ENCODE results near the gene CCIN.
"Not testable (repeated sequence)": the region's sequence is repeated elsewhere in the genome, so short reads cannot be mapped to it uniquely, and the experiment has no call there.

CCIN gene

DNA sequence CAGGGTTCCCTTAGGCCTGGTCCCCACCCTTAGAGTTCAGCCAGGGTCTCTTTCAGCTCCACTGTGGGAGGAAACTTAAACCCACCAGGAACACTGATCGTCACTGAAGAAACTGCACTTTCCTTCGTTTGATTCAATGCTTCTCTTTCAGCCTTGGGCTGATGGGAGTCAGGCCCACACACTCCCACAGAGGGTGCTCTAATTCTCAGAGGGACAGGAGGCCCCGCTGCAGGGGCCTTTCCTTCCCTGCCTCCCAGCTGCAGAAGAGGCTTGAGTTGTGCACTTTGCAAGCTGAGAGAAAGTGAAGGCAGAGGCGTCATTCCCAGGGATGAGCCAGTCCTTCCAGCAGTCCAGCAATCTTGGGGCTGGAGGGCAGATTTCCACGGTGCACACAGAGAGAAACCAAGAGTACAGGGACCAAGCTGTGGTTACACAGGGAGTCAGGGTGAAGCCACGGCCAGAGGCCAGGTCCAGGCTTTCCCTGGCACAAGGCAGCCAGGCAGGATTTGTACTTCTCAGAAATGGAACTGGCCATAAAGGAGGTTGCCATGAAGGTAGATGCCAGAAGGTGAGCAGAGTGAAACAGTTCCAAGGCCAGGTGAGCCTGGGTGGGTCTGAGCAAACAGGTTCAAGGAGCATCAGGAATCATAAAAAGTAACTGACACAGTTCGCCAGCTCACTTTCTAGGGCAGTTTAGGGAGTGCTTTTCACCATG, 43.0 kb upstream of the CCIN start:
- Histone ChIP-seq H3K9me3 (ENCODE audit: severe bottlenecking) (no peaks in the 10 kb centered on the region), H3K4me3 (ENCODE audit: low read depth, low read length) (no peak overlapping the region), H3K27me3 (ENCODE audit: insufficient read depth, low read depth, severe bottlenecking) (no peaks in the 10 kb centered on the region), H3K36me3 (no peaks in the 10 kb centered on the region), H3K27ac (no peak overlapping the region)
- no peak for DNase-seq
- TF ChIP-seq CTCF (IDR thresholded peaks at IDR 0.05; ENCODE audit: low read depth, low read length): no peak

DNA sequence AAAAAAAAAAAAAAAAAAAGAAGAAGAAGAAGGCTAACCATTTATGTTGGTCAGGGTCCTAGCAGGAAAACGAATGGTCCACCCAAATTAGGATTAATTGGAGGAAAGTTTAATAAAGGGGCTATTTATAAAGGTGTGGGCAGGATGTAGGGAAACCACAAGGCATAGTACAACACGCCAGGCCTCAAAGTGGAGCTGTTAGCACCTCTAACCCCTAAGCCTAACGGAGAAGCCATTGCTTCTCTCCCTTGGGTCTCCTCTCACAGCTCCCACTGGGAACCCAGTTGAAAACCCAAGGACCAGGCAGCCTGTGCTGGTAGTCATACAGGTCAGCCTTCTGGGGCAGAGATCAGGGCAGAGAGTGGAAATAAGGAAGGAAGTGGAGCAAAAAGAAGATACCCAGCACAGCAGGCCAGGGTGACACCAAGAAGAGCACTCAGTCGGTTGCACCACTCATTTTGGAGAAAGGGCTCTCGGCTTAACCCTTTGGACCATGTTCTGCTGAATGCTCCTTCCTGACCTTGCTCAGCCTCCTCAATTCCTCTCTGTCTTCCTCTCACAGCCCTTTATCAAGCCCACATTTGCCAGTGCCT, 41.4 kb upstream of the CCIN start:
- TF ChIP-seq CTCF (IDR thresholded peaks at IDR 0.05; ENCODE audit: low read depth, low read length): no peak
- Histone ChIP-seq H3K36me3 (no peaks in the 10 kb centered on the region), H3K9me3 (ENCODE audit: severe bottlenecking) (no peaks in the 10 kb centered on the region), H3K27me3 (ENCODE audit: insufficient read depth, low read depth, severe bottlenecking) (no peaks in the 10 kb centered on the region), H3K27ac (no peak overlapping the region), H3K4me3 (ENCODE audit: low read depth, low read length) (no peak overlapping the region)
- no peak for DNase-seq

DNA sequence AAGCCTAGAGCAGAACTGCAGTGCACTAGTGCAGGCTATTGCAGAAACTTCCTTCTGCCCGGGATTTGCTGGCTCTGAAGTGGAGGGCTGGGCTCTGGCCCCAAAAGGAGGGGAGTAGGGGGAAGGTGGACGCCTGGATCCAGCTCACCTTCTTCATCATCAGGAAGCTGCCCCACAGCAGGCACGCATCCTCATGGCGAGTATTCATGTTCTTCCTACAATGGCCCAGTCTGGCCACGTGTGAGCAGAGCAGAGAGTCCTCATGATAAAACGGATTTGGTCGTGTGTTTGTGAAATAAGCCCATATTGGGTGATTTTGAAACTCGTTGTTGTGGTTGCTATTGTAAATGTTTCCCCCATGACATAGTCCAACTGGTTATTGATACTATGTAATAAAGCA, 40.8 kb upstream of the CCIN start:
- Histone ChIP-seq H3K27ac (no peak overlapping the region), H3K4me3 (ENCODE audit: low read depth, low read length) (no peak overlapping the region), H3K27me3 (ENCODE audit: insufficient read depth, low read depth, severe bottlenecking) (no peaks in the 10 kb centered on the region), H3K36me3 (no peaks in the 10 kb centered on the region), H3K9me3 (ENCODE audit: severe bottlenecking) (no peaks in the 10 kb centered on the region)
- DNase-seq: no peak
- TF ChIP-seq CTCF (IDR thresholded peaks at IDR 0.05; ENCODE audit: low read depth, low read length): no peak

DNA sequence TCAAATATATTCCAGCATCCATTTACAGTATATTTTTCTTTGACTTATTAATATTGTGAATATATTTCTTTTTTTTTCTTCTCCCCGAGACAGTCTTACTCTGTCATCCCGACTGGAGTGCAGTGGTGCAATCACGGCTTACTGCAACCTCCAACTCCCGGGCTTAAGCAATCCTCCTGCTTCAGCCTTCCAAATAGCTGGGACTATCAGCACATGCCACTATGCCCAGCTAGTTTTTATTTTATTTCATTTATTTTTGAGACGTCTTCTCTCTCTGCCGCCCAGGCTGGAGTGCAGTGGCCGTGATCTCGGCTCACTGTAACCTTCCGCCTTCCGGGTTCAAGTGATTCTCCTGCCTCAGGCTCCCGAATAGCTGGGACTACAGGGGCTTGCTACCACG, 40.0 kb upstream of the CCIN start:
- H3K4me3 ChIP-seq (ENCODE audit: low read depth, low read length): no peak overlapping the region
- no peaks in the 10 kb centered on the region for H3K27me3 ChIP-seq (ENCODE audit: insufficient read depth, low read depth, severe bottlenecking)
- H3K36me3 ChIP-seq: no peaks in the 10 kb centered on the region
- no peak for TF ChIP-seq CTCF (IDR thresholded peaks at IDR 0.05; ENCODE audit: low read depth, low read length)
- H3K27ac ChIP-seq: no peak overlapping the region
- DNase-seq: no peak
- H3K9me3 ChIP-seq (ENCODE audit: severe bottlenecking): no peaks in the 10 kb centered on the region

DNA sequence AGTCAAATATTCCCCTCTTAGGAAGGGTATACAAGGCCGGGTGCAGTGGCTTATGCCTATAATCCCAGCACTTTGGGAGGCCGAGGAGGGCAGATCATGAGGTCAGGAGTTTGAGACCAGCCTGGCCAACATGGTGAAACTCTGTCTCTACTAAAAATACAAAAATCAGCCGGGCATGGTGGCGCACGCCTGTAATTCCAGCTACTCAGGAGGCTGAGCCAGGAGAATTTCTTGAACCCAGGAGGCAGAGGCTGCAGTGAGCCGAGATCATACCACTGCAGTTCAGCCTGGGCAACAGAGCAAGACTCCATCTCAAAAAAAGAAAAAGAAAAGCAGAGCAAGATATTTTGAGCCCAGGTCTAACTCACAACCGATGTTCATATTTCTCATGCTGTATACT, 37.5 kb upstream of the CCIN start:
- not testable (repeated sequence) for H3K4me3 ChIP-seq (ENCODE audit: low read depth, low read length); H3K27ac ChIP-seq; H3K9me3 ChIP-seq (ENCODE audit: severe bottlenecking); H3K27me3 ChIP-seq (ENCODE audit: insufficient read depth, low read depth, severe bottlenecking); H3K36me3 ChIP-seq; DNase-seq

- DNase-seq: no peak
- no peaks in the 10 kb centered on the region for H3K36me3 ChIP-seq
- H3K4me3 ChIP-seq (ENCODE audit: low read depth, low read length): no peak overlapping the region
- H3K27me3 ChIP-seq (ENCODE audit: insufficient read depth, low read depth, severe bottlenecking): no peaks in the 10 kb centered on the region
- TF ChIP-seq CTCF (IDR thresholded peaks at IDR 0.05; ENCODE audit: low read depth, low read length): no peak
- no peak overlapping the region for H3K27ac ChIP-seq
- H3K9me3 ChIP-seq (ENCODE audit: severe bottlenecking): no peaks in the 10 kb centered on the region
These were observed 37.1 kb upstream of the CCIN start for GRCh38 chr9:36132086-36132485.

All from WERI-Rb-1 (cell line).